Measurements from ENCODE around the gene PUS10. TPM values are rescaled to one million over a fixed set of nuclear protein-coding genes. Genes with fewer than 3 reads are reported as not detected.

PUS10 gene
- total and polyA plus RNA-seq, 2 of the 13 experiments (the other 11 are each of a cell fraction or from before 2014, with no cell fraction given): 41.4 to 44.3 TPM

GRCh38 chr2:60966507-60967405 lies 51.3 kb downstream of the PUS10 start:
- intact Hi-C loops (cut with micrococcal nuclease; ENCODE audit: unreplicated experiment): no loop called here
- no peak overlapping the region for H3K4me3 ChIP-seq (replicated peaks in 1 of 3; ENCODE audit: insufficient read depth in 1 of 3, low read depth in 2 of 3, low read length in 3 of 3)
- peaks cover 11% of the 10 kb centered on the region; the same call in 1 of the 2 replicates for H3K4me1 ChIP-seq (ENCODE audit: insufficient read depth, low read length)
- ChIA-PET POLR2A (no interaction called here), CTCF (ENCODE audit: low intra/inter-chr PET ratio, low total read pairs) (no interaction called here)
- no peak overlapping the region for H3K9ac ChIP-seq (ENCODE audit: insufficient read depth, low read depth, low read length)
- no peaks in the 10 kb centered on the region for H3K79me2 ChIP-seq (ENCODE audit: insufficient read depth, low read length)
- H3K36me3 ChIP-seq (replicated peaks in 1 of 2; ENCODE audit: control insufficient read depth in 1 of 2, insufficient read depth in 2 of 2, low read length in 2 of 2): peaks cover 5 to 61% of the 10 kb centered on the region in 2 experiments; a peak in 4 of 5 replicates
- H3K4me2 ChIP-seq (ENCODE audit: low read depth, low read length): no peak overlapping the region
- 95% methylated on average over 1 of the region's 1 CpG for WGBS (ENCODE audit: low lambda C conversion rate)
- no peaks in the 10 kb centered on the region for H4K20me1 ChIP-seq (ENCODE audit: insufficient read depth, low read length)
- FAIRE-seq: no peak
- no peak overlapping the region for H2AFZ ChIP-seq (ENCODE audit: low read length)
- no peaks in the 10 kb centered on the region for H3K27me3 ChIP-seq (ENCODE audit: control insufficient read depth in 1 of 2, insufficient read depth in 2 of 2, low read length in 2 of 2)
- no peak for ATAC-seq
- in situ Hi-C loops (cut with HindIII; ENCODE audit: extremely low pct_ligation_motif_present, low pct_unique_long_range_greater_than_20kb): no loop called here
- no peaks in the 10 kb centered on the region for H3K9me3 ChIP-seq (ENCODE audit: low read length)
- BruUV-seq (replicated peaks): no TSS peak
- no peak overlapping the region for H3K27ac ChIP-seq (ENCODE audit: extremely low read length, insufficient read depth, low read length)
- DNase-seq (ENCODE audit: low spot score): no peak
- TF ChIP-seq ARNT2 (CRISPR knock-in tag; IDR thresholded peaks at IDR 0.05; ENCODE audit: low read depth) (no peak), ZNF574 (CRISPR knock-in tag; IDR thresholded peaks at IDR 0.05) (no peak), THAP9 (CRISPR knock-in tag; IDR thresholded peaks at IDR 0.05; ENCODE audit: borderline replicate concordance) (no peak), ZNF3 (CRISPR knock-in tag; IDR thresholded peaks at IDR 0.05) (no peak), NCOA1 (CRISPR knock-in tag; IDR thresholded peaks at IDR 0.05) (no peak), ZNF580 (CRISPR knock-in tag; IDR thresholded peaks at IDR 0.05; ENCODE audit: borderline replicate concordance, low read depth) (no peak), CBX1 (IDR thresholded peaks at IDR 0.05; ENCODE audit: low read depth) (no peak), ZNF513 (CRISPR knock-in tag; conservative IDR thresholded peaks at IDR 0.05) (no peak), ATF7 (IDR thresholded peaks at IDR 0.05) (no peak), ATF7 (CRISPR knock-in tag; IDR thresholded peaks at IDR 0.05) (no peak), HNRNPK (IDR thresholded peaks at IDR 0.05; ENCODE audit: low read depth, low read length, poor library complexity, severe bottlenecking) (no peak), ZNF34 (CRISPR knock-in tag; IDR thresholded peaks at IDR 0.05; ENCODE audit: borderline replicate concordance) (no peak), ZNF597 (CRISPR knock-in tag; IDR thresholded peaks at IDR 0.05) (no peak), WIZ (CRISPR knock-in tag; IDR thresholded peaks at IDR 0.05) (no peak), SIX1 (CRISPR knock-in tag; IDR thresholded peaks at IDR 0.05; ENCODE audit: borderline replicate concordance) (no peak)

All from HepG2 (cell line).